Measurements from ENCODE around the gene SCYGR1. TPM values are rescaled to one million over a fixed set of nuclear protein-coding genes. Genes with fewer than 3 reads are reported as not detected.

Gene SCYGR1
- total and polyA plus RNA-seq, 3 donors from 2014 or later: not detected

DNA sequence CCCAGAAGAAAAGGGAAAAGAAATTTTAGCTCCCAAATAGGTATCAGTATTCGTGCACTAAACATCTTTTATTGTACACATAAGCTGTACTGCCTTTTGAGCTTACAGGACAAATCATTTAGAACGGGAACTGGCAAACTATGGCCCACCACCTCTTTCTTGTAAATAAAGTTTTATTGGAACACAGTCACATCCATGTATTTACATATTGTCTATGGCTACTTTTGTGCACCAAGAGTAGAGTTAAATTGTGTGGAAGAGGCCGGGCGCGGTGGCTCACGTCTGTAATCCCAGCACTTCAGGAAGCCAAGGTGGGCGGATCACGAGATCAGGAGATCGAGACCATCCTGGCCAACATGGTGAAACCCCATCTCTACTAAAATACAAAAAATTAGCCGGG is 14.4 kb downstream of the SCYGR1 start:
- H3K27me3 ChIP-seq: no peaks in the 10 kb centered on the region
- H3K4me1 ChIP-seq: no peaks in the 10 kb centered on the region
- no peaks in the 10 kb centered on the region for H3K9me3 ChIP-seq
- no peak overlapping the region for H3K27ac ChIP-seq
- WGBS, 2 donors: 78 to 86% methylated on average over 10 of the region's 10 CpGs
- no peak for DNase-seq
- intact Hi-C loops (cut with DNase I; ENCODE audit: low total_unique reads): no loop called here
- no peak overlapping the region for H3K4me3 ChIP-seq
- H3K36me3 ChIP-seq (ENCODE audit: low read depth, missing control alignments): no peaks in the 10 kb centered on the region
- TF ChIP-seq POLR2A (IDR thresholded peaks at IDR 0.05): no peak
- TF ChIP-seq, protein P1, sequence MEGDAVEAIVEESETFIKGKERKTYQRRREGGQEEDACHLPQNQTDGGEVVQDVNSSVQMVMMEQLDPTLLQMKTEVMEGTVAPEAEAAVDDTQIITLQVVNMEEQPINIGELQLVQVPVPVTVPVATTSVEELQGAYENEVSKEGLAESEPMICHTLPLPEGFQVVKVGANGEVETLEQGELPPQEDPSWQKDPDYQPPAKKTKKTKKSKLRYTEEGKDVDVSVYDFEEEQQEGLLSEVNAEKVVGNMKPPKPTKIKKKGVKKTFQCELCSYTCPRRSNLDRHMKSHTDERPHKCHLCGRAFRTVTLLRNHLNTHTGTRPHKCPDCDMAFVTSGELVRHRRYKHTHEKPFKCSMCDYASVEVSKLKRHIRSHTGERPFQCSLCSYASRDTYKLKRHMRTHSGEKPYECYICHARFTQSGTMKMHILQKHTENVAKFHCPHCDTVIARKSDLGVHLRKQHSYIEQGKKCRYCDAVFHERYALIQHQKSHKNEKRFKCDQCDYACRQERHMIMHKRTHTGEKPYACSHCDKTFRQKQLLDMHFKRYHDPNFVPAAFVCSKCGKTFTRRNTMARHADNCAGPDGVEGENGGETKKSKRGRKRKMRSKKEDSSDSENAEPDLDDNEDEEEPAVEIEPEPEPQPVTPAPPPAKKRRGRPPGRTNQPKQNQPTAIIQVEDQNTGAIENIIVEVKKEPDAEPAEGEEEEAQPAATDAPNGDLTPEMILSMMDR (IDR thresholded peaks at IDR 0.05): no peak

DNA sequence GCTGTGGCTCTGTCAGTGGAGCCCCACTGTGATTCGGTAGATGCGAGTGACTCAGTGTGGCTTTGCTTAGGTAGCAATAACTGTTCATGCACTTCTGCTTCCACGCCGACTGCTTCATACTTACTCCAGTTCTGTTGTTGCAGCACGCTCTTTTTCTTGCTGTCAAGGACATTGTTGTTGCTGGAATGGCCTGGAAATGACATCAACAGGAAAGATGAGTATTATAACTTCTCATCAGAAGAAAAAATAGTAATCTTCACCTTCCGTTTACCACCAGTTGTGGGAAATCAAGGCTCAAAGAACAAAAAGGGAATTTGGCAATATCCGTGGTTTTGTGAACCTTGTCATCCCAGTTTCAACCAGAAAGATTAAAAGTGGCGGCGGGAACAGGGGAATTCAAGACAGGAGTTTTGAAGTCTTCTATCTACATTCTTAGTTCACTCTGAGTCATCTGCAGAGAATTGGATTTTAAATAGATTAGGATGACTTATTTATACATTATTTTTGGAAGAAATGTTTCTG is 16.9 kb downstream of the SCYGR1 start:
- DNase-seq: peak; percentile 31

DNA sequence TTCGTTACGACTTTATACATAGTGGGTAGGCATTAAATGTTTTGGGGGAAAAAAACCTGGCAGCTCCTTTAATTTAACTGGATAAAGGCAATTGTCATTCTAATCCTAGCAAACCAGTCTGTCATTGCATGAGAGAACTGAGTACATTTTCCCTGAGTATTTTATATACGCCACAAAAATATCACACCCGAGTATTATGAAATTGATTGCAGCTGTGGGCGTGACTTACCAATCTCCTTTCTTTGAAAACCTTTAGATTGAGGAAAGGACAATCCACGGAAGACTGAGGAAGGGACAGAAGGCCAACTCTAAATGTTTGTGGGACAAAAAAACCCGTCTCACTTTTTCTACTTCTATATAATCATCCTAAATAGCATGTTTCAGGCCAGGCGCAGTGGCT is 17.7 kb downstream of the SCYGR1 start:
- Histone ChIP-seq H3K9me3 (no peaks in the 10 kb centered on the region), H3K36me3 (ENCODE audit: low read depth, missing control alignments) (no peaks in the 10 kb centered on the region), H3K4me1 (no peaks in the 10 kb centered on the region), H3K27me3 (no peaks in the 10 kb centered on the region), H3K27ac (no peak overlapping the region), H3K4me3 (no peak overlapping the region)
- intact Hi-C loops (cut with DNase I; ENCODE audit: low total_unique reads): no loop called here
- no peak for TF ChIP-seq POLR2A (IDR thresholded peaks at IDR 0.05)
- TF ChIP-seq, protein P1 (IDR thresholded peaks at IDR 0.05): no peak
- DNase-seq: no peak
- WGBS, 2 donors: 88 to 92% methylated on average over 8 of the region's 8 CpGs

More for the DNA sequence above, 16.9 kb downstream of the SCYGR1 start:
- WGBS, 2 donors: 71 to 78% methylated on average over 9 of the region's 9 CpGs
- no peaks in the 10 kb centered on the region for H3K27me3 ChIP-seq
- no peaks in the 10 kb centered on the region for H3K9me3 ChIP-seq
- intact Hi-C loops (cut with DNase I; ENCODE audit: low total_unique reads): no loop called here
- H3K4me3 ChIP-seq: no peak overlapping the region
- no peak for TF ChIP-seq POLR2A (IDR thresholded peaks at IDR 0.05)
- TF ChIP-seq, protein P1 (IDR thresholded peaks at IDR 0.05): no peak
- H3K4me1 ChIP-seq: no peaks in the 10 kb centered on the region
- no peak overlapping the region for H3K27ac ChIP-seq
- H3K36me3 ChIP-seq (ENCODE audit: low read depth, missing control alignments): no peaks in the 10 kb centered on the region

- Histone ChIP-seq H3K36me3 (ENCODE audit: low read depth, missing control alignments) (no peaks in the 10 kb centered on the region), H3K9me3 (no peaks in the 10 kb centered on the region), H3K4me3 (no peak overlapping the region), H3K27me3 (no peaks in the 10 kb centered on the region), H3K4me1 (no peaks in the 10 kb centered on the region), H3K27ac (no peak overlapping the region)
- TF ChIP-seq, protein P1 (IDR thresholded peaks at IDR 0.05): no peak
- no peak for TF ChIP-seq POLR2A (IDR thresholded peaks at IDR 0.05)
- WGBS, 2 donors: 88 to 90% methylated on average over 5 of the region's 5 CpGs
- intact Hi-C loops (cut with DNase I; ENCODE audit: low total_unique reads): no loop called here
- no peak for DNase-seq
These were observed 19.2 kb downstream of the SCYGR1 start for GRCh38 chr2:227368574-227368973.

DNA sequence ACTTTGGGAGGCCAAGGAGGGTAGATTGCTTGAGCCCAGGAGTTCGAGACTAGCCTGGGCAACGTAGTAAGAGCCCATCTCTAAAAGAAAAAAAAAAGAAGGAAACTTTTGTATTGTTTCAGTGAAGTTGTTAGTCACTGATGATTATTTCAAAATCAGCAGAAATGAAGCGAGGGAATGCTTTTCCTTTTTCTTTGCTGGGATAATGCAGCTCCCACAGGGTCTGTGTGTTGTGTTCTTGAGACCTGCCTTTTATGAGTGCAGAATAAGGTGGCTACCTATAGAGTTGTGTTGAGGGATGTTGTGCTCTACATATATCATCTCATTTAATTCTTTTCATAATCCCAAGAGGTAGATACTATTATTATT is 20.3 kb downstream of the SCYGR1 start:
- H3K9me3 ChIP-seq: no peaks in the 10 kb centered on the region
- no peak overlapping the region for H3K27ac ChIP-seq
- H3K4me1 ChIP-seq: no peaks in the 10 kb centered on the region
- no peak for DNase-seq
- intact Hi-C loops (cut with DNase I; ENCODE audit: low total_unique reads): no loop called here
- no peak overlapping the region for H3K4me3 ChIP-seq
- H3K36me3 ChIP-seq (ENCODE audit: low read depth, missing control alignments): no peaks in the 10 kb centered on the region
- 93% methylated on average over 3 of the region's 3 CpGs for WGBS, 2 donors
- TF ChIP-seq, protein P1 (IDR thresholded peaks at IDR 0.05): no peak
- TF ChIP-seq POLR2A (IDR thresholded peaks at IDR 0.05): no peak
- H3K27me3 ChIP-seq: no peaks in the 10 kb centered on the region

All from testis (tissue), 3 donors.